Measurements from ENCODE around the gene POLD1. TPM values are rescaled to one million over a fixed set of nuclear protein-coding genes. Genes with fewer than 3 reads are reported as not detected.

Gene POLD1
- total and polyA plus RNA-seq, 2 donors (not counting 3 experiments of a cell fraction or from before 2014, with no cell fraction given): 40.9 to 63.9 TPM

- CTCF ChIA-PET: interaction anchor here (2.1 to 5.5 kb wide), 3 partner anchors 8 to 98 kb away, joined by 12 to 144 read pairs (median 88); no protein-coding TSS in a partner anchor
Measured at GRCh38 chr19:50365434-50366306, 18.5 kb upstream of the POLD1 start, which contains the start of gene NAPSA. Gene NAPSA, minus strand, starts transcription at chr19:50365639. Its CDS starts 18 bp downstream, at chr19:50365621.

More at GRCh38 chr19:50365434-50366306, 18.5 kb upstream of the POLD1 start, which contains the start of gene NAPSA:
- Histone ChIP-seq H3K79me2 (ENCODE audit: control insufficient read depth, insufficient read depth, low read length) (no peaks in the 10 kb centered on the region), H2AFZ (ENCODE audit: low read depth, low read length) (no peak within 1 kb of the TSS), H3K4me2 (ENCODE audit: insufficient read depth, low read length) (no peak within 1 kb of the TSS), H3K4me1 (ENCODE audit: control insufficient read depth, extremely low read depth, insufficient read depth, low read length) (peaks cover 5% of the 10 kb centered on the region), H3K9me1 (replicated peaks; ENCODE audit: control insufficient read depth, extremely low read depth, insufficient read depth, low read length) (no peaks in the 10 kb centered on the region), H3K36me3 (ENCODE audit: control insufficient read depth in 2 of 2, extremely low read depth in 1 of 2, insufficient read depth in 2 of 2, low read length in 2 of 2) (no peaks in the 10 kb centered on the region), H3K9ac (replicated peaks; ENCODE audit: extremely low read depth, insufficient read depth, low read length) (no peak within 1 kb of the TSS), H3K27me3 (ENCODE audit: control insufficient read depth in 2 of 2, insufficient read depth in 2 of 2, low read length in 2 of 2) (no peaks in the 10 kb centered on the region), H4K20me1 (replicated peaks; ENCODE audit: control insufficient read depth, extremely low read depth, insufficient read depth, low read length) (no peaks in the 10 kb centered on the region), H3K9me3 (replicated peaks; ENCODE audit: control insufficient read depth, insufficient read depth, low read length) (no peaks in the 10 kb centered on the region), H3K4me3 (replicated peaks in 1 of 3; ENCODE audit: insufficient read depth in 1 of 3, low read depth in 1 of 3, low read length in 3 of 3) (no peak within 1 kb of the TSS), H3K27ac (ENCODE audit: insufficient read depth, low read depth, low read length) (no peak within 1 kb of the TSS)
- POLR2A ChIA-PET: no interaction called here
- FAIRE-seq (no peak), DNase-seq (ENCODE audit: low read depth, low spot score) (no peak)
- TF ChIP-seq GATA2 (IDR thresholded peaks at IDR 0.05; ENCODE audit: insufficient read depth, insufficient read length, low read depth, low read length): no peak
- no peak for TF ChIP-seq MAX (IDR thresholded peaks at IDR 0.05; ENCODE audit: insufficient read depth, insufficient read length)
- no peak for TF ChIP-seq POLR2AphosphoS5 (IDR thresholded peaks at IDR 0.05; ENCODE audit: insufficient read depth, low read depth, low read length)
- no peak for TF ChIP-seq EZH2 (IDR thresholded peaks at IDR 0.05; ENCODE audit: borderline replicate concordance, low read depth, low read length, severe bottlenecking)
- TF ChIP-seq JUN (IDR thresholded peaks at IDR 0.05; ENCODE audit: borderline replicate concordance, insufficient read depth, insufficient read length, low read depth): no peak
- no peak for TF ChIP-seq POLR2A (IDR thresholded peaks at IDR 0.05; ENCODE audit: low read depth, low read length)
- no peak for TF ChIP-seq MYC (IDR thresholded peaks at IDR 0.05; ENCODE audit: low read depth, low read length)
- TF ChIP-seq FOS (IDR thresholded peaks at IDR 0.05; ENCODE audit: borderline replicate concordance, insufficient read depth, low read length): no peak
- TF ChIP-seq CTCF (IDR thresholded peaks at IDR 0.05; ENCODE audit: extremely low read depth in 1 of 2, insufficient read depth in 1 of 2, low read depth in 1 of 2, low read length in 2 of 2): no peak
- intact Hi-C loops (cut with micrococcal nuclease): no loop called here
- dilution Hi-C loops (cut with MboI; ENCODE audit: extremely low pct_ligation_motif_present, low sequenced_read_pairs): no loop called here
- BruUV-seq (replicated peaks): no TSS peak
